Measurements from ENCODE around the gene CES4A.
"Not testable (repeated sequence)": the region's sequence is repeated elsewhere in the genome, so short reads cannot be mapped to it uniquely, and the experiment has no call there.

The CES4A gene

DNA sequence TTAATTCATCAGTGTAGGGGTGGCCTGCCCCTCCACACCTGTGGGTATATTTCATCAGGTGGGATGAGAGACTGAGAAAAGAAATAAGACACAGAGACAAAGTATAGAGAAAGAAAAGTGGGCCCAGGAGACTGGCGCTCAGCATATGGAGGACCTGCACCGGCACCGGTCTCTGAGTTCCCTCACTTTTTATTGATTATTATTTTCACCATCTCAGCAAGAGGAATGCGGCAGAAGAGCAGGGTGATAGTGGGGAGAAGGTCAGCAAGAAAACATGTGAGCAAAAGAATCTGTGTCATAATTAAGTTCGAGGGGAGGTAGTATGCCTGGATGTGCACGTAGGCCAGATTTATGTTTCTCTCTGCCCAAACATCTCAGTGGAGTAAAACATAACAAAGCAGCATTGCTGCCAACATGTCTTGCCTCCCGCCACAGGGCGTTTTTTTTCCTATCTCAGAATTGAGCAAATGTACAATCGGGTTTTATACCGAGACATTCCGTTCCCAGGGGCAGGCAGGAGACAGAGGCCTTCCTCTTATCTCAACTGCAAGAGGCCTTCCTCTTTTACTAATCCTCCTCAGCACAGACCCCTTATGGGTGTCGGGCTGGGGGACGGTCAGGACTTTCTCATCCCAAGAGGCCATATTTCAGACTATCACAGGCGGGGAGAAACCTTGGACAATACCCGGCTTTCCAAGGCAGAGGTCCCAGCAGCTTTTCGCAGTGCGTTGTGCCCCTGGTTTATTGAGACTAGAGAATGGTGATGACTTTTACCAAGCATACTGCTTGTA is 32.8 kb upstream of the CES4A start:
- not testable (repeated sequence) for H3K4me3 ChIP-seq (ENCODE audit: low read depth, low read length)

GRCh38 chr16:66956154-66956457 is 32.3 kb upstream of the CES4A start:
- not testable (repeated sequence) for H3K4me3 ChIP-seq (ENCODE audit: low read depth, low read length)

DNA sequence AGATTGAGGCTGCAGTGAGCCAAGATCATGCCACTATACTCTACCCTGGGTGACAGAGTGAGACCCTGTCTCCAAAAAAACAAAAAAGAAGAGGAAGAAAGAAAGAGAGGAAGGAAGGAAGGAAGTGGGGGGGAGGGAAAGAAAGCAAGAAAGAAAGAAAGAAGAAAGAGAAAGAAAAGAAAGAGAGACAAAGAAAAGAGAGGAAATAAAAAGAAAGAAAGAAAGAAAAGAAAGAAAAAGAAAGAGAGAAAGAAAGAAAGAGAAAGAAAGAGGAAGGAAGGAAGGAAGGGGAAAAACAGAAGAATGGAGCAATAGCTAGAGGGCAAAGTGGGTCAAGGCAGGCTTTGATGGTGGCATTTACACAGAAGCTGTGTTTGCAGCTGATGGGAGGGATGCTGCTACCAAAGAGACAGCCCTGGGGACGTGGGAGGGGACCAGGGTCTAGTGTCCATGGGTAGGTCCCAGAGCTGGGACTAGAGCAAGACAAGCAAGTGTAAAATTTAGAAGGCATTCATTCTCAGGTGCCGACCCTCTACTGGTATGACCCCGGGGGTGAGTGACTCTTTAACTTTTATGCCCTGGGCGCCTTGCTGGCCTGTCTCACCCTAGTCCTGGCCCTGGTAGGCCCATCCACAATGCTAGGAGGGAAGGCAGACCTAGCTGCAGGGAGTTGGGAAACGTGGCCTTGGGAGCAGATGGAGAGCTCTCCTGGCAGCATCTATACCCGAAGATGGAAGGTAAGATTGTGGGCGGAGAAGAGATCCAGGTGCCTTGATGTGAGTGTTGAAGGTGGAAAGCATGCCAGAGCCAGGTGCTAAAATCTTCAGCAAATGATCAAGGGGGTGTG is 29.3 kb upstream of the CES4A start:
- no peak overlapping the region for H3K4me3 ChIP-seq (ENCODE audit: low read depth, low read length)

- no peak overlapping the region for H3K4me3 ChIP-seq (ENCODE audit: low read depth, low read length)
Observed at GRCh38 chr16:66959704-66960161, 28.7 kb upstream of the CES4A start.

GRCh38 chr16:66960270-66960669 is 28.1 kb upstream of the CES4A start:
- no peak overlapping the region for H3K4me3 ChIP-seq (ENCODE audit: low read depth, low read length)

DNA sequence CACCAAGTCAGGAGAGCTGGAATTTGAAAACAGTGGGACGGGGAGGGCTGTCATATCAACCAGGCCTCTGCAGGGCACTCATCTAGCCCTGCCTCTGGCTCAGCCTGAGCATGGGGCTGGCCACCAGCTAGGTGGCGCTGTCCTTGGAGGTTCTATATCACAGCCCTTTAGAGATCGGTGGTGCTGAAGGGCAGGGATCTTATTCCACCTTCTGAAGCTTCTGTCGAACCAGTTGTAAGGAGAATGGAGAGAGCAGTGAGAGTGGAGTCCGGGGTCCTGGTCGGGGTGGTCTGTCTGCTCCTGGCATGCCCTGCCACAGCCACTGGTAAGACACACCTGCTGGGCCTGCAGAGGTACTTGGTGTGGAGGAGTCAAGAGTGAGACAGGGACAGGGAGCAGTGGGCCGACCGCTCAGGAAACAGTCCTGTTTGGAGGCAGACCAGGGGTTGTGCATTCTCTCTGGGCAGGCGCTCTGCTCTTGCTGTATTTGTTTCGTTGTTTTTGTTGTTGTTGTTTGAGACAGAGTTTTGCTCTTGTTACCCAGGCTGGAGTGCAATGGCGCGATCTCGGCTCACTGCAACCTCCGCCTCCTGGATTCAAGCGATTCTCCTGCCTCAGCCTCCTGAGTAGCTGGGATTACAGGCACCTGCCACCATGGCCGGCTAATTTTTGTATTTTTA is 27.2 kb upstream of the CES4A start, which contains the start of gene CES3:
TSS of gene CES3 (plus strand) at position 202 of the 680 bp plus-strand sequence. CDS start at position 244, 42 bp downstream.
- H3K4me3 ChIP-seq (ENCODE audit: low read depth, low read length), result no peak within 1 kb of the TSS

- H3K4me3 ChIP-seq (ENCODE audit: low read depth, low read length), result no peak overlapping the region
Observed at GRCh38 chr16:66961914-66962313, 26.5 kb upstream of the CES4A start.

- H3K4me3 ChIP-seq (ENCODE audit: low read depth, low read length), result no peak overlapping the region
Observed at GRCh38 chr16:66964049-66964448, 24.3 kb upstream of the CES4A start.

- H3K4me3 ChIP-seq (ENCODE audit: low read depth, low read length), result no peak overlapping the region
Observed at GRCh38 chr16:66968847-66969246, 19.5 kb upstream of the CES4A start.

DNA sequence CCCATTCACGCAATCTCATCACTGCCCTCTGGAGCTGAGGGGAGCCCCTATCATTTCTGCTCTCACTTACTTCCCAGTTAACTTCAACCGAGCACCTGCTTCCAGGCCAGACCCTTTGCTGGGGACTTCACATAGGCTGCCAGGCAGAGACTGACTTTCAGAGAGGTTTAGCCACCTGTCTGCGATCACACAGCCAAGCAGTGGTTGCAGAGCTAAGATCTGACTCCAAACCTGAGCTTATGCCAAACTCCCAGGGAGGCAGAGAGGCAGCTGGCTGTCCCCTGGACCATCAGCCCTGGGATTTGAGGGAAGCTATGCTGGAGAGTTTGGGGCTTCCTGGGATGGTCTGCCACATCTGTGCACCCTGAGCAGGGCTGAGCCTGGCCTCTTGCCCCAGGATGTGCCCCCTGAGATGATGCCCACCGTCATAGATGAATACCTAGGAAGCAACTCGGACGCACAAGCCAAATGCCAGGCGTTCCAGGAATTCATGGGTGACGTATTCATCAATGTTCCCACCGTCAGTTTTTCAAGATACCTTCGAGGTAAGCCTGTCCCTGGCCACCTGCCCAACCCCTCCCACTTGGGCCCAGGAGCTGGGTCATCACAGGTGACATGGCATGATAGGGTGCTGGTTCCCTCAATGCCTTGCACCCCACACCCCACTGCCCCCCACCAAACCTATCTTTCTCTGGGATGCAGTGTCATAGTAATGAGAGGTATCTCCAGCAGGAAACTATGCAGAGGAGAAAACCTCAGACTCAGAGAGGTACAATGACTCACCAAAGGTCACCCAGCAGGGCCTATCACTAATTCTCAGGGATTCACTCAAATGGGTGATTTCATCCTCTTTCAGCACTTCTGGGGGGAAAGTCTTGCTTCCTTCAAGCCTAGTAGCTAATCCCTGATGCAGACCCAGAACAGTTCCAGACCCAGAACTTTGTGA is 17.3 kb upstream of the CES4A start:
- no peak overlapping the region for H3K4me3 ChIP-seq (ENCODE audit: low read depth, low read length)

DNA sequence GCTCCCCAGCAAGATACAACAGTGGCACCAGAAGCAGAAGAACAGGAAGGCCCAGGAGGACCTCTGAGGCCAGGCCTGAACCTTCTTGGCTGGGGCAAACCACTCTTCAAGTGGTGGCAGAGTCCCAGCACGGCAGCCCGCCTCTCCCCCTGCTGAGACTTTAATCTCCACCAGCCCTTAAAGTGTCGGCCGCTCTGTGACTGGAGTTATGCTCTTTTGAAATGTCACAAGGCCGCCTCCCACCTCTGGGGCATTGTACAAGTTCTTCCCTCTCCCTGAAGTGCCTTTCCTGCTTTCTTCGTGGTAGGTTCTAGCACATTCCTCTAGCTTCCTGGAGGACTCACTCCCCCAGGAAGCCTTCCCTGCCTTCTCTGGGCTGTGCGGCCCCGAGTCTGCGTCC is 15.4 kb upstream of the CES4A start:
- H3K4me3 ChIP-seq (ENCODE audit: low read depth, low read length), result no peak overlapping the region

DNA sequence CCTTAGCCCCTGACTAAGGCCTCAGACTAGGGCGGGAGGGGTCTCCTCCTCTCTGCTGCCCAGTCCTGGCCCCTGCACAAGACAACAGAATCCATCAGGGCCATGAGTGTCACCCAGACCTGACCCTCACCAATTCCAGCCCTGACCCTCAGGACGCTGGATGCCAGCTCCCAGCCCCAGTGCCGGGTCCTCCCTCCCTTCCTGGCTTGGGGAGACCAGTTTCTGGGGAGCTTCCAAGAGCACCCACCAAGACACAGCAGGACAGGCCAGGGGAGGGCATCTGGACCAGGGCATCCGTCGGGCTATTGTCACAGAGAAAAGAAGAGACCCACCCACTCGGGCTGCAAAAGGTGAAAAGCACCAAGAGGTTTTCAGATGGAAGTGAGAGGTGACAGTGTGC is 14.7 kb upstream of the CES4A start:
- H3K4me3 ChIP-seq (ENCODE audit: low read depth, low read length), result no peak overlapping the region

DNA sequence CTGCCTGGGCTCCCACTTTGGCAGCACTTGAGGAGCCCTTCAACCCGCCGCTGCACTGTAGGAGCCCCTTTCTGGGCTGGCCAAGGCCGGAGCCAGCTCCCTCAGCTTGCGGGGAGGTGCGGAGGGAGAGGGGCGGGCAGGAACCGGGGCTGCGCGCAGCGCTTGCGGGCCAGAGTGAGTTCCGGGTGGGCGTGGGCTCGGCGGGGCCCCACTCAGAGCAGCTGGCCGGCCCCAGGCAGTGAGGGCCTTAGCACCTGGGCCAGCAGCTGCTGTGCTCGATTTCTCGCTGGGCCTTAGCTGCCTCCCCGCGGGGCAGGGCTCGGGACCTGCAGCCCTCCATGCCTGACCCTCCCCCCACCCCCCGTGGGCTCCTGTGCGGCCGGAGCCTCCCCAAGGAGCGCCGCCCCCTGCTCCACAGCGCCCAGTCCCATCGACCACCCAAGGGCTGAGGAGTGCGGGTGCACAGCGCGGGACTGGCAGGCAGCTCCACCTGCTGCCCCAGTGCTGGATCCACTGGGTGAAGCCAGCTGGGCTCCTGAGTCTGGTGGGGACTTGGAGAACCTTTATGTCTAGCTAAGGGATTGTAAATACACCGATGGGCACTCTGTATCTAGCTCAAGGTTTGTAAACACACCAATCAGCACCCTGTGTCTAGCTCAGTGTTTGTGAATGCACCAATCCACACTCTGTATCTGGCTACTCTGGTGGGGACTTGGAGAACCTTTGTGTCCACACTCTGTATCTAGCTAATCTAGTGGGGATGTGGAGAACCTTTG is 14.0 kb upstream of the CES4A start:
- H3K4me3 ChIP-seq (ENCODE audit: low read depth, low read length), result not testable (repeated sequence)

DNA sequence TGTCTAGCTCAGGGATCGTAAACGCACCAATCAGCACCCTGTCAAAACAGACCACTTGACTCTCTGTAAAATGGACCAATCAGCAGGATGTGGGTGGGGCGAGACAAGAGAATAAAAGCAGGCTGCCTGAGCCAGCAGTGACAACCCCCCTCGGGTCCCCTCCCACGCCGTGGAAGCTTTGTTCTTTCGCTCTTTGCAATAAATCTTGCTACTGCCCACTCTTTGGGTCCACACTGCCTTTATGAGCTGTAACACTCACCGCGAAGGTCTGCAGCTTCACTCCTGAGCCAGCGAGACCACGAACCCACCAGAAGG is 13.5 kb upstream of the CES4A start:
- not testable (repeated sequence) for H3K4me3 ChIP-seq (ENCODE audit: low read depth, low read length)

- H3K4me3 ChIP-seq (ENCODE audit: low read depth, low read length), result no peak overlapping the region
Observed at GRCh38 chr16:66975302-66975893, 13.0 kb upstream of the CES4A start.

DNA sequence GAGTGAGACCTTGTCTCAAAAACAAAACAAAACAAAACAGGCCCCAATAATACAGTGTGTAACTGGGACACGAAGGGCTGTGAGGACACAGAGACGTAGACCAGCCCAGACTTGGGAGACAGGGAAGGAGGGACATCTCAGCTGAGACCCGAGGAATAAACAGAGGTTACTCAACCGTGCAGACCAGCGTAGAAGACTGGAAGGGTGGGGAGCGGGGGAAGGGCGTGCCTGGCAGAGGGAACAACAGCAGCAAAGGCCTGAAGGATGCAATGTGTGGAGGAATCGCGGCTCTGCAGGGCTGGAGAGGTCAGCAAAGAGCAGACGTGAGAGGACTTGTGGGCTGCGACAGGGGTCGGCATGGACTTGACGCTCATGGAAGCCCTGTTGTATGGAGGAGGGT is 11.6 kb upstream of the CES4A start:
- no peak overlapping the region for H3K4me3 ChIP-seq (ENCODE audit: low read depth, low read length)

DNA sequence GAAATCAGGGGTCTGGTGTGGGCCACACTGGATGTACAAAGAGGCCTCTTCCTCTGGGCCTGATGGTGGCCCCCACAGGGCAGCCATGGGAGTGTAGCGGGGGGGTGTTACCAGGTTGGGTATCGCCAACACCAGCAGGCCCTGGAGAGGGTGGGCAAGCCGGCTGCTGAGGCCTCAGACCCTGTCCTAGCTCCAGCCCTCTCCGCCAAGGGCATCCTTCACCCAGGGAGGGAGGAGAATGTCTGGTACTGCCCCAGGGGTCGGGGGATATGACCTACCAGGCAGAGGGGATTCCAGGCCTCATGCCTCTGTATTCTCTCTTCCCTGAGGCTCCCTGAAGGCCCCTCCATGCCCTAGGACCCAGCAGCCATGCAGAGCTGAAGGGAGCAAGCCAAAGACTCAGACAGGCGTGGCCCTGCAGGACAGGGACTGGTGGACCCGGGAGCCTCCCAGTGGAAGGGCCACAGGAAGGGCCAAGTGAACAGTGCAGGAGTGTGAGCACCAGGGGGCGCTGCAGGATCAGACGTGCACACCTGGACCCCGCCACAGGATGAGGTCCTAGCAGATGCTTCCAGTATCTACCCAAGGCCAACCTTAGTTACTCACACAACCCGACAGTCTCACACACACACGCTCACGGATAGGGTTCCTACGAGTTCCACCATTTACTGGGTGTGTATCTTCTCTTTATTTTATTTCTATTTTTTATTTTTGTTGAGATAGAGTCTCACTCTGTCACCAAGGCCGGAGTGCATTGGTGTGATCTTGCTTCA is 10.9 kb upstream of the CES4A start:
- no peak overlapping the region for H3K4me3 ChIP-seq (ENCODE audit: low read depth, low read length)

DNA sequence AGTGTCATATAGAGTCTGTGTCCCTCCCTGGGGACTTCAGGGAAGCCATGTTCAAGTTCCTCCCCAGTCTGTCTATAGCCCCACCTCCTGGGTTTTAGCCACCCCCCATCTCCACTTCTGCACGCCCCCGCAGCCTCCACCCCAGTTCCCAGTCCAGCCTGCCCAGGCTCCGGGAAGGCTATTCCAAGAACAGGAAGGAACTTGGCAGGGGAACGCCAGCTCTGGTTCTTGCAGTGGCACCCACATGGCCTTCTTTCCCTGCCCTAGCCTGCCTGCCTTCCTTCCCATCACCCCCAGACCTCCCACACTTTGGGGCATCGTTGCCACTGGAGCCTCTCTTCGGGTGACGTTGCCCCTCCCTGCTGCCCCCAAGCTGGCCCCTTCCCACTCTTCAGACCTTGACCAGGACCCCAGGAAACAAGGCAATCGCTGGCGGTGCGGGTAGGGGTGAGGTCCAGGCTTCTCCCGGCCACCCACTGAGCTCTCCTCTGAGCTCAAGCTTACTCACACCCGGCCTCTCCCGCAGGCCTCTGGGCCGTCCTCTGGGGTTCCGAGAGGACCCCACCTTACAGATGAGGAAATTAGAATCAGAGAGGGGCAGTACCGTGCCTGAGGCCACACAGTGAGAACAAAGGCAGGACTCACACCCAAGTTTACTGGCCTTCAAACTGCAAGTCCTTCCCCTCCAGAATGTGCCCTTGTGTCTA is 9.2 kb upstream of the CES4A start:
- H3K4me3 ChIP-seq (ENCODE audit: low read depth, low read length), result no peak overlapping the region
